CD14-positive monocyte (primary cell): ENCODE results near the gene GALNT12. TPM values are rescaled to one million over a fixed set of nuclear protein-coding genes. Genes with fewer than 3 reads are reported as not detected.

Experiments used
- DNase-seq, 3 donors: peaks; one replicate each; pipeline ENCODE4 v3.0.0-alpha.2; 2011 to 2022
- H2AFZ ChIP-seq: 2 replicates; pipeline ENCODE4 v1.6.0; 2012; ENCODE audit warnings: mild to moderate bottlenecking, low read depth, low read length, inconsistent platforms; ENCODE audit not compliant: insufficient read depth, poor library complexity, severe bottlenecking
- H3K27ac ChIP-seq, 2 donors: 1 replicate in 1 of 2; 2 replicates in 1 of 2; pipeline ENCODE4 v1.5.1; 2012 to 2013; ENCODE audit warnings: low read length in 2 of 2, control low read depth in 1 of 2, inconsistent platforms in 1 of 2, low read depth in 1 of 2, mild to moderate bottlenecking in 1 of 2
- H3K27me3 ChIP-seq, 2 donors: one replicate each; pipeline versions ENCODE4 v1.6.0 to v1.6.1; 2011 to 2013; ENCODE audit warnings: low read length in 2 of 2; ENCODE audit not compliant: control insufficient read depth in 2 of 2, insufficient read depth in 2 of 2
- H3K36me3 ChIP-seq, 2 donors: replicated peaks in 1 of 2; 1 replicate in 1 of 2; 2 replicates in 1 of 2; pipeline versions ENCODE4 v1.5.1 to v1.6.1; 2012 to 2013; ENCODE audit warnings: low read length in 2 of 2, control low read depth in 1 of 2, inconsistent platforms in 1 of 2, mild to moderate bottlenecking in 1 of 2; ENCODE audit not compliant: insufficient read depth in 2 of 2, control insufficient read depth in 1 of 2
- H3K4me1 ChIP-seq, 2 donors: 1 replicate in 1 of 2; 2 replicates in 1 of 2; pipeline versions ENCODE4 v1.5.1 to v1.6.1; 2012 to 2013; ENCODE audit warnings: low read length in 2 of 2, control low read depth in 1 of 2, inconsistent platforms in 1 of 2, mild to moderate bottlenecking in 1 of 2, moderate library complexity in 1 of 2; ENCODE audit not compliant: insufficient read depth in 2 of 2, control insufficient read depth in 1 of 2
- H3K4me2 ChIP-seq: replicated peaks from 2 replicates; pipeline ENCODE3; 2012; ENCODE audit warnings: low read length, moderate library complexity, mild to moderate bottlenecking; ENCODE audit not compliant: poor library complexity, severe bottlenecking; ENCODE audit errors: extremely low read depth
- H3K4me3 ChIP-seq, 3 experiments: fragments of 200-600 bp in 1 of 3; sonication (generic) in 1 of 3; replicated peaks in 1 of 3; 1 replicate in 2 of 3; 2 replicates in 1 of 3; pipeline ENCODE4 v1.5.1; 2011 to 2013; ENCODE audit warnings: low read length in 3 of 3, mild to moderate bottlenecking in 3 of 3, control low read depth in 2 of 3, low read depth in 2 of 3, inconsistent platforms in 1 of 3, moderate library complexity in 1 of 3
- H3K79me2 ChIP-seq: 2 replicates; pipeline ENCODE4 v1.6.0; 2012; ENCODE audit warnings: mild to moderate bottlenecking, control low read depth, inconsistent platforms, low read length, moderate library complexity; ENCODE audit not compliant: insufficient read depth
- H3K9ac ChIP-seq: 2 replicates; pipeline ENCODE4 v1.6.0; 2017; ENCODE audit warnings: low read length, mild to moderate bottlenecking; ENCODE audit not compliant: insufficient read depth, poor library complexity, severe bottlenecking
- H3K9me3 ChIP-seq, 2 donors: replicated peaks in 1 of 2; 1 replicate in 1 of 2; 2 replicates in 1 of 2; pipeline versions ENCODE4 v1.5.1 to v1.6.1; 2012 to 2013; ENCODE audit warnings: low read length in 2 of 2, control low read depth in 1 of 2; ENCODE audit not compliant: control insufficient read depth in 1 of 2, insufficient read depth in 1 of 2
- H4K20me1 ChIP-seq: 2 replicates; pipeline ENCODE4 v1.6.0; 2012; ENCODE audit warnings: mild to moderate bottlenecking, low read length, control low read depth, moderate library complexity; ENCODE audit not compliant: insufficient read depth
- H3K27ac Mint-ChIP-seq, 7 donors: one replicate each; pipeline ENCODE4 v1.8.0; 2020; ENCODE audit warnings: mild to moderate bottlenecking in 7 of 7, mixed read lengths in 7 of 7, moderate library complexity in 6 of 7, inconsistent platforms in 2 of 7
- H3K27me3 Mint-ChIP-seq, 3 donors: one replicate each; pipeline ENCODE4 v1.8.0; 2021 to 2022; ENCODE audit warnings: low read depth in 3 of 3, mild to moderate bottlenecking in 3 of 3, mixed read lengths in 3 of 3, moderate library complexity in 3 of 3, inconsistent platforms in 1 of 3
- H3K36me3 Mint-ChIP-seq, 2 donors: one replicate each; pipeline ENCODE4 v1.8.0; 2020; ENCODE audit warnings: mixed read lengths in 2 of 2, inconsistent platforms in 1 of 2, mild to moderate bottlenecking in 1 of 2
- H3K4me1 Mint-ChIP-seq: one replicate; pipeline ENCODE4 v1.8.0; 2020; ENCODE audit warnings: mild to moderate bottlenecking, mixed read lengths
- H3K4me3 Mint-ChIP-seq, 2 donors: one replicate each; pipeline ENCODE4 v1.8.0; 2020; ENCODE audit warnings: mild to moderate bottlenecking in 2 of 2, mixed read lengths in 2 of 2, moderate library complexity in 1 of 2
- H3K9me3 Mint-ChIP-seq, 7 donors: one replicate each; pipeline ENCODE4 v1.8.0; 2020 to 2022; ENCODE audit warnings: mixed read lengths in 7 of 7, mild to moderate bottlenecking in 6 of 7, moderate library complexity in 6 of 7, inconsistent platforms in 2 of 7
- CTCF ChIP-seq: fragments of 200-600 bp; IDR thresholded peaks from one replicate; pipeline ENCODE4 v1.8.0; 2022; ENCODE audit warnings: antibody characterized with exemption, mild to moderate bottlenecking
- WGBS: methylation state at CpG from one replicate; pipeline ENCODE4 v1.1.5; 2013; ENCODE audit warnings: missing lambda C conversion rate; ENCODE audit not compliant: insufficient coverage; 5-methylcytosine and 5-hydroxymethylcytosine counted together
- intact Hi-C, 2 donors: fragments of 100-400 bp; cut with micrococcal nuclease; formaldehyde crosslinking; loops; one replicate each; pipeline versions ENCODE4 v1.15.0 to v1.15.1; 2023
- polyA plus RNA-seq, 3 donors: library from polyadenylated mRNA; depleted of rRNA in 1 of 3; unstranded in 2 of 3; stranded (reverse) in 1 of 3; fragments of 300-500 nt in 2 of 3; fragments of >200 nt in 1 of 3; fragmentation: Illumina TruSeq in 2 of 3; gene quantifications; 1 replicate in 2 of 3; 2 replicates in 1 of 3; pipeline ENCODE4 v1.2.3, GENCODE V29; 2012 to 2021

Gene GALNT12
- polyA plus RNA-seq, 3 donors = 0.16 TPM; not detected in 2

GRCh38 chr9:98851730-98852459, 44.4 kb downstream of the GALNT12 start:
- no peak overlapping the region for H3K27ac Mint-ChIP-seq
- no peak overlapping the region for H3K4me3 Mint-ChIP-seq
- H3K36me3 Mint-ChIP-seq = no peaks in the 10 kb centered on the region

GRCh38 chr9:98852460-98852734, 44.9 kb downstream of the GALNT12 start:
- H3K27ac ChIP-seq = no peak overlapping the region
- H3K36me3 Mint-ChIP-seq = no peaks in the 10 kb centered on the region
- H3K9me3 ChIP-seq = peaks cover 4 to 6% of the 10 kb centered on the region in 2 donors
- H3K4me3 ChIP-seq = no peak overlapping the region
- no peaks in the 10 kb centered on the region for H3K27me3 ChIP-seq
- intact Hi-C loops = loop anchor here in 1 of 2 donors (10.0 kb wide), 1 partner anchor 122 kb away; no protein-coding TSS in a partner anchor
- no peak for TF ChIP-seq CTCF
- no peaks in the 10 kb centered on the region for H3K36me3 ChIP-seq
- H3K4me2 ChIP-seq = no peak overlapping the region
- WGBS = no CpG with 5 or more reads among the region's 6 CpGs
- no peaks in the 10 kb centered on the region for H3K79me2 ChIP-seq
- H3K27ac Mint-ChIP-seq = no peak overlapping the region
- DNase-seq = no peak
- no peaks in the 10 kb centered on the region for H4K20me1 ChIP-seq
- H3K4me1 ChIP-seq = no peaks in the 10 kb centered on the region
- H3K9ac ChIP-seq = no peak overlapping the region
- peaks cover 5 to 9% (median 6%) of the 10 kb centered on the region in 3 donors for H3K27me3 Mint-ChIP-seq
- H3K4me1 Mint-ChIP-seq = peaks cover 11% of the 10 kb centered on the region
- H2AFZ ChIP-seq = no peak overlapping the region
- H3K4me3 Mint-ChIP-seq = no peak overlapping the region
- H3K9me3 Mint-ChIP-seq = peaks cover 0 to 10% (median 4%) of the 10 kb centered on the region in 7 donors

More at GRCh38 chr9:98851730-98852459, 44.4 kb downstream of the GALNT12 start:
- DNase-seq = no peak
- peaks cover 5 to 9% (median 6%) of the 10 kb centered on the region in 3 donors for H3K27me3 Mint-ChIP-seq
- Histone ChIP-seq H3K27ac (no peak overlapping the region), H3K79me2 (no peaks in the 10 kb centered on the region), H3K4me1 (no peaks in the 10 kb centered on the region), H2AFZ (no peak overlapping the region), H4K20me1 (no peaks in the 10 kb centered on the region), H3K4me2 (no peak overlapping the region), H3K9ac (no peak overlapping the region), H3K27me3 (no peaks in the 10 kb centered on the region), H3K36me3 (no peaks in the 10 kb centered on the region), H3K9me3 (peaks cover 4 to 6% of the 10 kb centered on the region in 2 donors), H3K4me3 (no peak overlapping the region)
- no peak for TF ChIP-seq CTCF
- peaks cover 11% of the 10 kb centered on the region for H3K4me1 Mint-ChIP-seq
- H3K9me3 Mint-ChIP-seq = peaks cover 0 to 10% (median 4%) of the 10 kb centered on the region in 7 donors
- intact Hi-C loops = loop anchor here in 1 of 2 donors (10.0 kb wide), 1 partner anchor 123 kb away; no protein-coding TSS in a partner anchor
- WGBS = 100% methylated on average over 1 of the region's 6 CpGs
